ENCODE measurements around the gene HS6ST3. TPM values are rescaled to one million over a fixed set of nuclear protein-coding genes. Genes with fewer than 3 reads are reported as not detected.

The HS6ST3 gene
- total RNA-seq, 1 experiment from 2014 or later, result 1.2 TPM

GRCh38 chr13:96684469-96684868, 594.6 kb downstream of the HS6ST3 start (continued):
- TF ChIP-seq AR (CRISPR knock-in tag; IDR thresholded peaks at IDR 0.05) (no peak), ERG (CRISPR knock-in tag; IDR thresholded peaks at IDR 0.05) (no peak), JUN (CRISPR knock-in tag; IDR thresholded peaks at IDR 0.05) (no peak), NFYB (CRISPR knock-in tag; conservative IDR thresholded peaks at IDR 0.05; ENCODE audit: low read depth) (no peak), HMGXB4 (CRISPR knock-in tag; IDR thresholded peaks at IDR 0.05) (no peak), STAT6 (CRISPR knock-in tag; conservative IDR thresholded peaks at IDR 0.05; ENCODE audit: low read depth) (no peak), FOXK1 (CRISPR knock-in tag; IDR thresholded peaks at IDR 0.05) (no peak), SMAD4 (CRISPR knock-in tag; IDR thresholded peaks at IDR 0.05) (no peak), FOXP1 (CRISPR knock-in tag; IDR thresholded peaks at IDR 0.05; ENCODE audit: borderline replicate concordance) (no peak), KAT7 (CRISPR knock-in tag; IDR thresholded peaks at IDR 0.05; ENCODE audit: borderline replicate concordance) (no peak), ZBTB43 (CRISPR knock-in tag; IDR thresholded peaks at IDR 0.05) (no peak), ZMAT4 (CRISPR knock-in tag; IDR thresholded peaks at IDR 0.05) (no peak)

GRCh38 chr13:96684907-96685306, 595.0 kb downstream of the HS6ST3 start:
- TF ChIP-seq PREB (CRISPR knock-in tag; IDR thresholded peaks at IDR 0.05; ENCODE audit: borderline replicate concordance) (no peak), ZNF121 (CRISPR knock-in tag; IDR thresholded peaks at IDR 0.05) (no peak), ZNF512 (CRISPR knock-in tag; IDR thresholded peaks at IDR 0.05; ENCODE audit: borderline replicate concordance) (no peak), OVOL2 (CRISPR knock-in tag; IDR thresholded peaks at IDR 0.05; ENCODE audit: borderline replicate concordance) (no peak), TCF7 (CRISPR knock-in tag; IDR thresholded peaks at IDR 0.05; ENCODE audit: low read depth) (no peak), MAX (CRISPR knock-in tag; IDR thresholded peaks at IDR 0.05) (no peak)
- Mint-ChIP-seq H3K27me3 (ENCODE audit: low read depth) (no peaks in the 10 kb centered on the region), H3K4me1 (no peaks in the 10 kb centered on the region), H3K9me3 (peaks cover 6% of the 10 kb centered on the region), H3K36me3 (no peaks in the 10 kb centered on the region), H3K4me3 (no peak overlapping the region), H3K27ac (no peak overlapping the region)
- ATAC-seq (no peak), DNase-seq (ENCODE audit: low spot score) (no peak)
- POLR2A ChIA-PET, result no interaction called here
- CTCF ChIA-PET, result no interaction called here

All from WTC11 (cell line).